ENCODE results near the gene OR2J1. TPM values are rescaled to one million over a fixed set of nuclear protein-coding genes. Genes with fewer than 3 reads are reported as not detected.

OR2J1 gene
- total and polyA plus RNA-seq, 9 of the 15 experiments (the other 6 are each of a cell fraction or from before 2014, with no cell fraction given), result not detected

DNA sequence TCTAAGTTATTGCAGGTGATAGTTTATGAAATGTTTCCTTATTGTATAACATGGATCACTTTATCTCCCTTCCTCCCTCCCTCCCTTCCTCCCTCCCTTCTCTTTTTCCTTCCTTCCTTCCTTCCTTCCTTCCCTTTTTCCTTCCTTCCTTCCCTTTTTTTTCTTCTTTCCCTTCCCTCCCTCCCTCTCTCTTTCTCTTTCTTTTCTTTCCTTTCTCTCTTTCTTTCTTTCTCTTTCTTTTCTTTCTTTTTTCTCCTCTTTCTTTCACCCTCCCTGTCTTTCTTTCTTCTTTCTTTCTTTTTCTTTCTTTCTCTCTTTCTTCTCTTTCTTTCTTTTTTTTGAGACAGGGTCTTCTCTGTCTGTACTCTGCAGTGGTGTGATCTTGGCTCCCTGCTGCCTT, 18.0 kb upstream of the OR2J1 start:
- FAIRE-seq (no peak), ATAC-seq (no peak), DNase-seq (ENCODE audit: extremely low read depth in 1 of 4, low spot score in 3 of 4) (no peak)
- no peak overlapping the region for H3K9ac ChIP-seq (ENCODE audit: insufficient read depth in 1 of 2, low read depth in 2 of 2, low read length in 2 of 2)
- H3K4me2 ChIP-seq (ENCODE audit: insufficient read depth, low read length), result no peak overlapping the region
- H3K36me3 ChIP-seq (ENCODE audit: control insufficient read depth, insufficient read depth, low read length), result no peaks in the 10 kb centered on the region
- in situ Hi-C loops (cut with MboI) (no loop called here), intact Hi-C loops (cut with micrococcal nuclease) (no loop called here)
- TF ChIP-seq ZNF512 (tag; IDR thresholded peaks at IDR 0.05), result peak; percentile 94
- 0 out of 2 replicates have a peak, but pooled peaks have one; percentile 60 for TF ChIP-seq THRAP3 (IDR thresholded peaks at IDR 0.05; ENCODE audit: borderline replicate concordance)
- no peak for TF ChIP-seq CBX2 (IDR thresholded peaks at IDR 0.05; ENCODE audit: insufficient read depth, low read length, poor library complexity, severe bottlenecking)
- H3K9me1 ChIP-seq (ENCODE audit: control insufficient read depth, insufficient read depth, low read length), result no peaks in the 10 kb centered on the region
- POLR2A ChIA-PET, result no interaction called here
- H2AFZ ChIP-seq (ENCODE audit: low read depth, low read length), result no peak overlapping the region
- CTCF ChIA-PET (ENCODE audit: low intra/inter-chr PET ratio), result no interaction called here
- no peaks in the 10 kb centered on the region for H4K20me1 ChIP-seq (replicated peaks; ENCODE audit: control insufficient read depth, insufficient read depth, low read length)
- H3K27me3 ChIP-seq (ENCODE audit: control insufficient read depth in 2 of 2, insufficient read depth in 2 of 2, low read length in 2 of 2), result peaks cover 9 to 10% of the 10 kb centered on the region in 2 experiments
- no peaks in the 10 kb centered on the region for H3K4me1 ChIP-seq (replicated peaks in 1 of 2; ENCODE audit: control insufficient read depth in 2 of 2, insufficient read depth in 2 of 2, low read length in 2 of 2)
- no peak overlapping the region for H3K27ac ChIP-seq (ENCODE audit: extremely low read depth, low read depth, low read length)
- BruUV-seq (replicated peaks), result no TSS peak
- no peak overlapping the region for H3K4me3 ChIP-seq
- no peaks in the 10 kb centered on the region for H3K79me2 ChIP-seq (ENCODE audit: control insufficient read depth, insufficient read depth, low read length)
- no peaks in the 10 kb centered on the region for H3K9me3 ChIP-seq (replicated peaks; ENCODE audit: control insufficient read depth, insufficient read depth, low read depth, low read length)

GRCh38 chr6:29082457-29082856, 16.8 kb upstream of the OR2J1 start:
- no peak for FAIRE-seq
- no peaks in the 10 kb centered on the region for H4K20me1 ChIP-seq (replicated peaks; ENCODE audit: control insufficient read depth, insufficient read depth, low read length)
- BruUV-seq (replicated peaks), result no TSS peak
- peak; percentile 35 for ATAC-seq
- H3K27ac ChIP-seq (ENCODE audit: extremely low read depth, low read depth, low read length), result no peak overlapping the region
- TF ChIP-seq, protein P1, sequence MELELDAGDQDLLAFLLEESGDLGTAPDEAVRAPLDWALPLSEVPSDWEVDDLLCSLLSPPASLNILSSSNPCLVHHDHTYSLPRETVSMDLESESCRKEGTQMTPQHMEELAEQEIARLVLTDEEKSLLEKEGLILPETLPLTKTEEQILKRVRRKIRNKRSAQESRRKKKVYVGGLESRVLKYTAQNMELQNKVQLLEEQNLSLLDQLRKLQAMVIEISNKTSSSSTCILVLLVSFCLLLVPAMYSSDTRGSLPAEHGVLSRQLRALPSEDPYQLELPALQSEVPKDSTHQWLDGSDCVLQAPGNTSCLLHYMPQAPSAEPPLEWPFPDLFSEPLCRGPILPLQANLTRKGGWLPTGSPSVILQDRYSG (tag; conservative IDR thresholded peaks at IDR 0.05; ENCODE audit: low read depth), result no peak
- ChIA-PET POLR2A (no interaction called here), CTCF (ENCODE audit: low intra/inter-chr PET ratio) (no interaction called here)
- H3K9me3 ChIP-seq (replicated peaks; ENCODE audit: control insufficient read depth, insufficient read depth, low read depth, low read length), result no peaks in the 10 kb centered on the region
- no peaks in the 10 kb centered on the region for H3K79me2 ChIP-seq (ENCODE audit: control insufficient read depth, insufficient read depth, low read length)
- H3K36me3 ChIP-seq (ENCODE audit: control insufficient read depth, insufficient read depth, low read length), result no peaks in the 10 kb centered on the region
- no peak overlapping the region for H3K4me2 ChIP-seq (ENCODE audit: insufficient read depth, low read length)
- intact Hi-C loops (cut with micrococcal nuclease) (no loop called here), in situ Hi-C loops (cut with MboI) (no loop called here)
- no peak overlapping the region for H3K4me3 ChIP-seq
- H3K4me1 ChIP-seq (replicated peaks in 1 of 2; ENCODE audit: control insufficient read depth in 2 of 2, insufficient read depth in 2 of 2, low read length in 2 of 2), result no peaks in the 10 kb centered on the region
- WGBS (ENCODE audit: insufficient coverage, low coverage, missing lambda C conversion rate), result under 1% methylated on average over 15 of the region's 15 CpGs
- no peak overlapping the region for H3K9ac ChIP-seq (ENCODE audit: insufficient read depth in 1 of 2, low read depth in 2 of 2, low read length in 2 of 2)
- H3K9me1 ChIP-seq (ENCODE audit: control insufficient read depth, insufficient read depth, low read length), result no peaks in the 10 kb centered on the region
- H2AFZ ChIP-seq (ENCODE audit: low read depth, low read length), result no peak overlapping the region
- H3K27me3 ChIP-seq (ENCODE audit: control insufficient read depth in 2 of 2, insufficient read depth in 2 of 2, low read length in 2 of 2), result peaks cover 9 to 13% of the 10 kb centered on the region in 2 experiments
- DNase-seq (ENCODE audit: extremely low read depth in 1 of 4, low spot score in 3 of 4), result no peak

Measured in K562 (cell line).